CD14-positive monocyte (primary cell): ENCODE data around the gene CAMTA1. TPM values are rescaled to one million over a fixed set of nuclear protein-coding genes. Genes with fewer than 3 reads are reported as not detected.

Experiments
- DNase-seq, 3 donors: peaks; one replicate each; pipeline ENCODE4 v3.0.0-alpha.2; 2011 to 2022
- H2AFZ ChIP-seq: 2 replicates; pipeline ENCODE4 v1.6.0; 2012; ENCODE audit warnings: mild to moderate bottlenecking, low read depth, low read length, inconsistent platforms; ENCODE audit not compliant: insufficient read depth, poor library complexity, severe bottlenecking
- H3K27ac ChIP-seq, 2 donors: 1 replicate in 1 of 2; 2 replicates in 1 of 2; pipeline ENCODE4 v1.5.1; 2012 to 2013; ENCODE audit warnings: low read length in 2 of 2, control low read depth in 1 of 2, inconsistent platforms in 1 of 2, low read depth in 1 of 2, mild to moderate bottlenecking in 1 of 2
- H3K27me3 ChIP-seq, 2 donors: one replicate each; pipeline versions ENCODE4 v1.6.0 to v1.6.1; 2011 to 2013; ENCODE audit warnings: low read length in 2 of 2; ENCODE audit not compliant: control insufficient read depth in 2 of 2, insufficient read depth in 2 of 2
- H3K36me3 ChIP-seq, 2 donors: replicated peaks in 1 of 2; 1 replicate in 1 of 2; 2 replicates in 1 of 2; pipeline versions ENCODE4 v1.5.1 to v1.6.1; 2012 to 2013; ENCODE audit warnings: low read length in 2 of 2, control low read depth in 1 of 2, inconsistent platforms in 1 of 2, mild to moderate bottlenecking in 1 of 2; ENCODE audit not compliant: insufficient read depth in 2 of 2, control insufficient read depth in 1 of 2
- H3K4me1 ChIP-seq, 2 donors: 1 replicate in 1 of 2; 2 replicates in 1 of 2; pipeline versions ENCODE4 v1.5.1 to v1.6.1; 2012 to 2013; ENCODE audit warnings: low read length in 2 of 2, control low read depth in 1 of 2, inconsistent platforms in 1 of 2, mild to moderate bottlenecking in 1 of 2, moderate library complexity in 1 of 2; ENCODE audit not compliant: insufficient read depth in 2 of 2, control insufficient read depth in 1 of 2
- H3K4me2 ChIP-seq: replicated peaks from 2 replicates; pipeline ENCODE3; 2012; ENCODE audit warnings: low read length, moderate library complexity, mild to moderate bottlenecking; ENCODE audit not compliant: poor library complexity, severe bottlenecking; ENCODE audit errors: extremely low read depth
- H3K4me3 ChIP-seq, 3 experiments: fragments of 200-600 bp in 1 of 3; sonication (generic) in 1 of 3; replicated peaks in 1 of 3; 1 replicate in 2 of 3; 2 replicates in 1 of 3; pipeline ENCODE4 v1.5.1; 2011 to 2013; ENCODE audit warnings: low read length in 3 of 3, mild to moderate bottlenecking in 3 of 3, control low read depth in 2 of 3, low read depth in 2 of 3, inconsistent platforms in 1 of 3, moderate library complexity in 1 of 3
- H3K79me2 ChIP-seq: 2 replicates; pipeline ENCODE4 v1.6.0; 2012; ENCODE audit warnings: mild to moderate bottlenecking, control low read depth, inconsistent platforms, low read length, moderate library complexity; ENCODE audit not compliant: insufficient read depth
- H3K9ac ChIP-seq: 2 replicates; pipeline ENCODE4 v1.6.0; 2017; ENCODE audit warnings: low read length, mild to moderate bottlenecking; ENCODE audit not compliant: insufficient read depth, poor library complexity, severe bottlenecking
- H3K9me3 ChIP-seq, 2 donors: replicated peaks in 1 of 2; 1 replicate in 1 of 2; 2 replicates in 1 of 2; pipeline versions ENCODE4 v1.5.1 to v1.6.1; 2012 to 2013; ENCODE audit warnings: low read length in 2 of 2, control low read depth in 1 of 2; ENCODE audit not compliant: control insufficient read depth in 1 of 2, insufficient read depth in 1 of 2
- H4K20me1 ChIP-seq: 2 replicates; pipeline ENCODE4 v1.6.0; 2012; ENCODE audit warnings: mild to moderate bottlenecking, low read length, control low read depth, moderate library complexity; ENCODE audit not compliant: insufficient read depth
- H3K27ac Mint-ChIP-seq, 7 donors: one replicate each; pipeline ENCODE4 v1.8.0; 2020; ENCODE audit warnings: mild to moderate bottlenecking in 7 of 7, mixed read lengths in 7 of 7, moderate library complexity in 6 of 7, inconsistent platforms in 2 of 7
- H3K27me3 Mint-ChIP-seq, 3 donors: one replicate each; pipeline ENCODE4 v1.8.0; 2021 to 2022; ENCODE audit warnings: low read depth in 3 of 3, mild to moderate bottlenecking in 3 of 3, mixed read lengths in 3 of 3, moderate library complexity in 3 of 3, inconsistent platforms in 1 of 3
- H3K36me3 Mint-ChIP-seq, 2 donors: one replicate each; pipeline ENCODE4 v1.8.0; 2020; ENCODE audit warnings: mixed read lengths in 2 of 2, inconsistent platforms in 1 of 2, mild to moderate bottlenecking in 1 of 2
- H3K4me1 Mint-ChIP-seq: one replicate; pipeline ENCODE4 v1.8.0; 2020; ENCODE audit warnings: mild to moderate bottlenecking, mixed read lengths
- H3K4me3 Mint-ChIP-seq, 2 donors: one replicate each; pipeline ENCODE4 v1.8.0; 2020; ENCODE audit warnings: mild to moderate bottlenecking in 2 of 2, mixed read lengths in 2 of 2, moderate library complexity in 1 of 2
- H3K9me3 Mint-ChIP-seq, 7 donors: one replicate each; pipeline ENCODE4 v1.8.0; 2020 to 2022; ENCODE audit warnings: mixed read lengths in 7 of 7, mild to moderate bottlenecking in 6 of 7, moderate library complexity in 6 of 7, inconsistent platforms in 2 of 7
- CTCF ChIP-seq: fragments of 200-600 bp; IDR thresholded peaks from one replicate; pipeline ENCODE4 v1.8.0; 2022; ENCODE audit warnings: antibody characterized with exemption, mild to moderate bottlenecking
- WGBS: methylation state at CpG from one replicate; pipeline ENCODE4 v1.1.5; 2013; ENCODE audit warnings: missing lambda C conversion rate; ENCODE audit not compliant: insufficient coverage; 5-methylcytosine and 5-hydroxymethylcytosine counted together
- intact Hi-C, 2 donors: fragments of 100-400 bp; cut with micrococcal nuclease; formaldehyde crosslinking; loops; one replicate each; pipeline versions ENCODE4 v1.15.0 to v1.15.1; 2023
- polyA plus RNA-seq, 3 donors: library from polyadenylated mRNA; depleted of rRNA in 1 of 3; unstranded in 2 of 3; stranded (reverse) in 1 of 3; fragments of 300-500 nt in 2 of 3; fragments of >200 nt in 1 of 3; fragmentation: Illumina TruSeq in 2 of 3; gene quantifications; 1 replicate in 2 of 3; 2 replicates in 1 of 3; pipeline ENCODE4 v1.2.3, GENCODE V29; 2012 to 2021

The CAMTA1 gene
- polyA plus RNA-seq, 3 donors, result 52.0 to 89.6 (median 78.3) TPM

- H3K27ac ChIP-seq, result no peak overlapping the region
- no peak for DNase-seq
- H3K27me3 ChIP-seq, result peaks cover 8 to 28% of the 10 kb centered on the region in 2 donors
- H3K4me1 ChIP-seq, result no peaks in the 10 kb centered on the region
- H3K9me3 Mint-ChIP-seq, result peaks cover 0 to 5% (median 0%) of the 10 kb centered on the region in 7 donors
- H3K9ac ChIP-seq, result no peak overlapping the region
- TF ChIP-seq CTCF, result no peak
- H3K4me2 ChIP-seq, result no peak overlapping the region
- no peaks in the 10 kb centered on the region for H3K79me2 ChIP-seq
- no peaks in the 10 kb centered on the region for H3K36me3 Mint-ChIP-seq
- H3K4me3 ChIP-seq, result no peak overlapping the region
- no peaks in the 10 kb centered on the region for H4K20me1 ChIP-seq
- no peaks in the 10 kb centered on the region for H3K36me3 ChIP-seq
- WGBS, result 75% methylated on average over 2 of the region's 2 CpGs
- H3K4me1 Mint-ChIP-seq, result no peaks in the 10 kb centered on the region
- H3K27me3 Mint-ChIP-seq, result peaks cover 36 to 46% (median 43%) of the 10 kb centered on the region in 3 donors
- no peak overlapping the region for H3K27ac Mint-ChIP-seq
- H2AFZ ChIP-seq, result no peak overlapping the region
- H3K4me3 Mint-ChIP-seq, result no peak overlapping the region
- H3K9me3 ChIP-seq, result no peaks in the 10 kb centered on the region
- intact Hi-C loops, result no loop called here
These were observed 184.5 kb downstream of the CAMTA1 start for GRCh38 chr1:6969762-6970161.

GRCh38 chr1:6970221-6970620 lies 185.0 kb downstream of the CAMTA1 start:
- Mint-ChIP-seq H3K27me3 (peaks cover 35 to 44% (median 43%) of the 10 kb centered on the region in 3 donors), H3K9me3 (peaks cover 0 to 5% (median 0%) of the 10 kb centered on the region in 7 donors), H3K27ac (no peak overlapping the region), H3K4me1 (no peaks in the 10 kb centered on the region), H3K36me3 (no peaks in the 10 kb centered on the region), H3K4me3 (no peak overlapping the region)
- Histone ChIP-seq H3K27ac (no peak overlapping the region), H3K36me3 (no peaks in the 10 kb centered on the region), H2AFZ (no peak overlapping the region), H3K9ac (no peak overlapping the region), H3K4me3 (no peak overlapping the region), H3K4me2 (no peak overlapping the region), H3K27me3 (peaks cover 8 to 28% of the 10 kb centered on the region in 2 donors), H3K4me1 (no peaks in the 10 kb centered on the region), H4K20me1 (no peaks in the 10 kb centered on the region), H3K79me2 (no peaks in the 10 kb centered on the region), H3K9me3 (no peaks in the 10 kb centered on the region)
- TF ChIP-seq CTCF, result no peak
- intact Hi-C loops, result no loop called here
- 93% methylated on average over 8 of the region's 11 CpGs for WGBS
- DNase-seq, result no peak
